Measurements from ENCODE around the gene CRYGC.

The CRYGC gene

GRCh38 chr2:208148803-208149202 is 19.2 kb upstream of the CRYGC start:
- DNase-seq (ENCODE audit: low spot score) = no peak
- POLR2A ChIA-PET (ENCODE audit: low non-redundant PET) = no interaction called here
- TF ChIP-seq CTCF (conservative IDR thresholded peaks at IDR 0.05; ENCODE audit: low read depth) = no peak
- H3K27ac ChIP-seq = no peak overlapping the region
- CTCF ChIA-PET = interaction anchor here (0.6 kb wide), 1 partner anchor 177 kb away, joined by 3 read pairs; no protein-coding TSS in a partner anchor

- CTCF ChIA-PET = interaction anchor here (0.7 to 0.9 kb wide), 2 partner anchors 106 to 107 kb away, joined by 4 read pairs; no protein-coding TSS in a partner anchor
- no peak overlapping the region for H3K27ac ChIP-seq
- no peak for DNase-seq (ENCODE audit: low spot score)
- POLR2A ChIA-PET (ENCODE audit: low non-redundant PET) = no interaction called here
- TF ChIP-seq CTCF (conservative IDR thresholded peaks at IDR 0.05; ENCODE audit: low read depth) = no peak
Observed at GRCh38 chr2:208147759-208148158, 18.1 kb upstream of the CRYGC start.

- no peak for TF ChIP-seq CTCF (conservative IDR thresholded peaks at IDR 0.05; ENCODE audit: low read depth)
- no peak overlapping the region for H3K27ac ChIP-seq
- ChIA-PET POLR2A (ENCODE audit: low non-redundant PET) (no interaction called here), CTCF (no interaction called here)
- DNase-seq (ENCODE audit: low spot score) = no peak
Observed at GRCh38 chr2:208147008-208147407, 17.4 kb upstream of the CRYGC start.

- no peak for TF ChIP-seq CTCF (conservative IDR thresholded peaks at IDR 0.05; ENCODE audit: low read depth)
- ChIA-PET CTCF (no interaction called here), POLR2A (ENCODE audit: low non-redundant PET) (no interaction called here)
- no peak for DNase-seq (ENCODE audit: low spot score)
- no peak within 1 kb of the TSS for H3K27ac ChIP-seq
Observed at GRCh38 chr2:208146006-208146405, 16.4 kb upstream of the CRYGC start, which contains the start of gene CRYGB. TSS of gene CRYGB (minus strand) at chr2:208146158. CDS start at chr2:208146120, 38 bp downstream.

GRCh38 chr2:208142925-208143799 is 13.5 kb upstream of the CRYGC start:
- no peak overlapping the region for H3K27ac ChIP-seq
- ChIA-PET CTCF (interaction anchor here (0.6 kb wide), 3 partner anchors 13 to 1685 kb away, joined by 3 to 4 read pairs (median 3); no protein-coding TSS in a partner anchor), POLR2A (ENCODE audit: low non-redundant PET) (no interaction called here)
- DNase-seq (ENCODE audit: low spot score) = no peak
- TF ChIP-seq CTCF (conservative IDR thresholded peaks at IDR 0.05; ENCODE audit: low read depth) = no peak

GRCh38 chr2:208142240-208142924 is 12.8 kb upstream of the CRYGC start:
- no peak for DNase-seq (ENCODE audit: low spot score)
- ChIA-PET POLR2A (ENCODE audit: low non-redundant PET) (no interaction called here), CTCF (interaction anchor here (0.6 kb wide), 1 partner anchor 251 kb away, joined by 4 read pairs; no protein-coding TSS in a partner anchor)
- no peak for TF ChIP-seq CTCF (conservative IDR thresholded peaks at IDR 0.05; ENCODE audit: low read depth)
- H3K27ac ChIP-seq = no peak overlapping the region

Data from RWPE1 (cell line).